Vagina (tissue), 2 donors: ENCODE measurements around the gene MAPKBP1.

Source experiments
- CTCF ChIP-seq, 3 experiments: fragments of 450-650 bp in 2 of 3; fragments of 200-600 bp in 1 of 3; sonication (generic) in 1 of 3; IDR thresholded peaks; one replicate each; pipeline ENCODE4 v1.5.1; 2017 to 2019; ENCODE audit warnings: antibody characterized with exemption in 3 of 3, mild to moderate bottlenecking in 2 of 3, moderate library complexity in 2 of 3
- POLR2A ChIP-seq, 2 donors: fragments of 450-650 bp; IDR thresholded peaks; one replicate each; pipeline ENCODE4 v1.6.1; 2017; ENCODE audit warnings: antibody characterized with exemption in 2 of 2, mild to moderate bottlenecking in 2 of 2, moderate library complexity in 2 of 2

GRCh38 chr15:41841131-41841530, 66.8 kb downstream of the MAPKBP1 start:
- no peak for TF ChIP-seq CTCF (IDR thresholded peaks at IDR 0.05)
- TF ChIP-seq POLR2A (IDR thresholded peaks at IDR 0.05): no peak
